Dermis lymphatic vessel endothelial cell (primary cell): ENCODE results near the gene OR1J4. TPM values are rescaled to one million over a fixed set of nuclear protein-coding genes. Genes with fewer than 3 reads are reported as not detected.

Source experiments
- total RNA-seq: library from RNA; depleted of rRNA; stranded (reverse); fragments of >200 nt; gene quantifications from 2 replicates; pipeline ENCODE4 v1.2.1, GENCODE V29; 2014

Gene OR1J4
- total RNA-seq = not detected in 2 replicates

GRCh38 chr9:122518841-122519240 lies at the start of gene OR1J4:
OR1J4 (plus strand) TSS chr9:122519141; CDS start chr9:122519141, 0 bp downstream.

GRCh38 chr9:122477826-122478225 lies 41.1 kb upstream of the OR1J4 start, which contains the start of gene OR1J1:
OR1J1 (minus strand) TSS chr9:122477926; CDS start chr9:122477926, 0 bp downstream.

GRCh38 chr9:122510502-122510901 lies 8.4 kb upstream of the OR1J4 start, which contains the start of gene OR1J2:
OR1J2 (plus strand) TSS chr9:122510802; CDS start chr9:122510802, 0 bp downstream.

GRCh38 chr9:122527193-122527592 lies 8.3 kb downstream of the OR1J4 start, which contains the start of gene OR1N1:
OR1N1 (minus strand) TSS chr9:122527293; CDS start chr9:122527293, 0 bp downstream.

GRCh38 chr9:122552812-122553211 lies 33.9 kb downstream of the OR1J4 start, which contains the start of gene OR1N2:
OR1N2 (plus strand) TSS chr9:122553112; CDS start chr9:122553212, 100 bp downstream.

Other genes with a start within 250 kb of the OR1J4 start
- gene PTGS1, start 148.1 kb upstream of the OR1J4 start, total RNA-seq = 0.76 and 1.5 TPM in 2 replicates
- gene OR1J1, start 41.2 kb upstream of the OR1J4 start, total RNA-seq = not detected in 2 replicates
- gene OR1J2, start 8.3 kb upstream of the OR1J4 start, total RNA-seq = not detected in 2 replicates
- gene OR1N1, start 8.2 kb downstream of the OR1J4 start, total RNA-seq = not detected in 2 replicates
- not detected in 2 replicates for gene OR1N2, start 34.0 kb downstream of the OR1J4 start, total RNA-seq
- gene OR1L8, start 64.2 kb downstream of the OR1J4 start, total RNA-seq = 0.43 and 0.69 TPM in 2 replicates
- gene OR1Q1, start 95.6 kb downstream of the OR1J4 start, total RNA-seq = not detected in 2 replicates
- gene OR1B1, start 138.5 kb downstream of the OR1J4 start, total RNA-seq = 0.17 and 0.33 TPM in 2 replicates
- not detected in 2 replicates for gene OR1L1, start 142.6 kb downstream of the OR1J4 start, total RNA-seq
- gene OR1L3, start 156.0 kb downstream of the OR1J4 start, total RNA-seq = not detected in 2 replicates
- not detected in 2 replicates for gene OR1L4, start 204.8 kb downstream of the OR1J4 start, total RNA-seq
- not detected in 2 replicates for gene OR1L6, start 223.2 kb downstream of the OR1J4 start, total RNA-seq